Fibroblast of mammary gland (primary cell): ENCODE measurements around the gene PARD3B.

Experiments
- DNase-seq: peaks from one replicate; pipeline ENCODE4 v3.0.0-alpha.2; 2010; ENCODE audit warnings: low read depth
- H3K4me3 ChIP-seq: 2 replicates; pipeline ENCODE4 v1.5.1; 2011; ENCODE audit warnings: low read depth, mild to moderate bottlenecking, low read length, moderate library complexity; ENCODE audit not compliant: control insufficient read depth
- CTCF ChIP-seq: conservative IDR thresholded peaks from 2 replicates; pipeline ENCODE4 v1.5.1; 2011; ENCODE audit warnings: low read depth, low read length, inconsistent platforms; ENCODE audit not compliant: control insufficient read depth, insufficient read depth

PARD3B gene

DNA sequence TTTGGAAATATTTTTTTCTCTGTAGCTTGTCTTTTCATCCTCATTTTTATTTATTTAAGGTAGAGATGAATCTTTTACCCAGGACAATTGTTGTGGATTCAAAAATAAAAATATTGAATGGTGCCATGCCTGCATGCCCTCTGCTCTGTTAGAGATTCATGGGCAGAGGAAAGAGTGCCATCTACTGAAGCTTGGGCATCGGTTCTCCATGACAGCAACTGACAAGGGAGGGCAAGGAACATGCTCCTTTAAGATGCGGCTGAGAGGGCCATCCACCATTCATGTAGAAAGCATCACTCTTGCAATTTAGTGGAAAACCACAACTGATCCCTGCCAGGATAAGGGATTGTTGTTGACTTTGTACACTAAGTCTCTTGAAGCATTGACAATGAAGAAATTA is 79.9 kb downstream of the PARD3B start:
- DNase-seq, result peak; percentile 5
- no peak overlapping the region for H3K4me3 ChIP-seq
- no peak for TF ChIP-seq CTCF

GRCh38 chr2:204628926-204629712 is 83.8 kb downstream of the PARD3B start:
- no peak for TF ChIP-seq CTCF
- H3K4me3 ChIP-seq, result no peak overlapping the region
- DNase-seq, result peak; percentile 30

- H3K4me3 ChIP-seq, result no peak overlapping the region
- no peak for DNase-seq
- TF ChIP-seq CTCF, result no peak
Observed at GRCh38 chr2:204632410-204632809, 87.1 kb downstream of the PARD3B start.

- no peak overlapping the region for H3K4me3 ChIP-seq
- DNase-seq, result no peak
- TF ChIP-seq CTCF, result no peak
Observed at GRCh38 chr2:204634564-204634963, 89.3 kb downstream of the PARD3B start.

DNA sequence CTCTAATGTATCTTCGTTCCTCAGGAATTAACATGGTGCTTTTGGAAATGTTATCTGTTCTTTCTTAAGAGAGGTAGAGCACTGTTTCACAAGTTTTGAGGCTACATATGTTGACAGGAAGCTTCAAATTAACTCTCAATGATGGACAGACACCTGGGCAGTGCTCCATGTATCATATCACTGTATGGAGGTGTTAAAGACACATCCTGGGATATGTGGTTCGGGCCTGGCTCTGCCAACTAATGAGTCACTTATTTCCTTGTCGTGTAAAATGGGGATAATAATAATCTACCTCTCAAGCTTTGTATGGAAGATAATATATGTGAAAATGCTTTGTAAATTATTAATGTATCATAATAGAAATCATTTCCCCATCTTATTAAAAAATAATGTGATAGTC is 90.2 kb downstream of the PARD3B start:
- no peak for TF ChIP-seq CTCF
- H3K4me3 ChIP-seq, result no peak overlapping the region
- no peak for DNase-seq

DNA sequence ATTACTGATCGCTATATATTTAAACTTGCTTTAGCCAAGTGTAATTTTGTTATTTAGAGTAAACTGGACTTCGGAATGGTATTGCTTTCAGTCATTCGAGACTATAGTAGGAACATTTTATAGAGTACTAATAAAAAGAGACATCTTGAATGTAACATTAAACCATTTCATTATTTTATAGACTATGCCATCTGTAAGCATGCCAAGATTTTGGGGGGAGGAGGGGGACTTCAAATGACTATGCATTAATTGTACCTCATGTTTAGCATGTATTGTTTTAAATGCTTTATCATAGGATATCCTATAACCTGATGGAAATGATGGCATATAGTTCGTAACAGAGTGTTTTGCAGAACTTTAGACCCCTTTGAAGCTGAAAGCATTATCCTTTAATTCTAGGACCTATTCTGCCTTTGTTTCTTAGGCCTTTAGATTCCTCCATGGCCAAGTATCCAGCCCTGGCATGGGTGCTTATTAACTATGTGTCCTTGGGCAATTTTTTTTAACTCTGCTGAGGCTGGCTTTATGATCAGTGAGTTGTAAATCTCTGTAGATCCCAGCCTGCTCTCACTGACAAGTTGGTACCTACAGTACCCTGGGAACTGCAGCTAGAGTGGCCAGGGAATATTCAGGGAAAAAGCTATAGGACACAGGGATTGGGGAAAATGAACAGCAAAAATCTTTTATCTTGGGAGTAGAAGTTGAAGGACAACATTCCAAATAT is 93.4 kb downstream of the PARD3B start:
- TF ChIP-seq CTCF, result no peak
- H3K4me3 ChIP-seq, result no peak overlapping the region
- DNase-seq, result no peak
